Stimulated activated CD8-positive, alpha-beta memory T cell treated with anti-CD3 and anti-CD28 coated beads, Interleukin-15, amount 100 ng/mL, for 1 hour (primary cell): ENCODE data around the gene NTSR1.

Experiments
- DNase-seq: peaks from one replicate; pipeline ENCODE4 v3.0.0-alpha.2; 2020; ENCODE audit warnings: low read depth

NTSR1 gene

GRCh38 chr20:62758226-62758912 is 49.7 kb downstream of the NTSR1 start:
- DNase-seq = no peak

- DNase-seq = no peak
These were observed 51.4 kb downstream of the NTSR1 start for GRCh38 chr20:62759981-62760431.

GRCh38 chr20:62760471-62760855 is 51.8 kb downstream of the NTSR1 start:
- no peak for DNase-seq

GRCh38 chr20:62760856-62761758 is 52.5 kb downstream of the NTSR1 start:
- no peak for DNase-seq

DNA sequence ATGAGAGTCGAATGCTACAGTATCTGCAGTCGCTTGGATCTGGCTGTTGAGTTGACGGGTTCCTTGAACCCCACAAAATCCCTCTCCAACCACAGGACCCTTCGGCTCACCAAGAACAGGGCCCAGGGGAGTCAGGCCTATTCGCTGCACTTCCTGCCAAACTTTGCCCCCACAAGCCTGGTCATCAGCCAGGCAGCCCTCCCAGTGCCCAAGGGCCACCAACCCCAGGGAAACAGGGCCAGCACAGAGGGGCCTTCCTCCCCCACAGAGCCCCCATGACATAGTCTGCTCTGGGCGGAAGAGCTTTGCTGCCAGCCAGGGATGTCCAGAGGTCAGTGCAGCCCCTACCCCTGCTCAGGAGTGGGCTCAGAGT is 53.1 kb downstream of the NTSR1 start:
- no peak for DNase-seq

GRCh38 chr20:62762376-62762775 is 53.7 kb downstream of the NTSR1 start:
- no peak for DNase-seq

DNA sequence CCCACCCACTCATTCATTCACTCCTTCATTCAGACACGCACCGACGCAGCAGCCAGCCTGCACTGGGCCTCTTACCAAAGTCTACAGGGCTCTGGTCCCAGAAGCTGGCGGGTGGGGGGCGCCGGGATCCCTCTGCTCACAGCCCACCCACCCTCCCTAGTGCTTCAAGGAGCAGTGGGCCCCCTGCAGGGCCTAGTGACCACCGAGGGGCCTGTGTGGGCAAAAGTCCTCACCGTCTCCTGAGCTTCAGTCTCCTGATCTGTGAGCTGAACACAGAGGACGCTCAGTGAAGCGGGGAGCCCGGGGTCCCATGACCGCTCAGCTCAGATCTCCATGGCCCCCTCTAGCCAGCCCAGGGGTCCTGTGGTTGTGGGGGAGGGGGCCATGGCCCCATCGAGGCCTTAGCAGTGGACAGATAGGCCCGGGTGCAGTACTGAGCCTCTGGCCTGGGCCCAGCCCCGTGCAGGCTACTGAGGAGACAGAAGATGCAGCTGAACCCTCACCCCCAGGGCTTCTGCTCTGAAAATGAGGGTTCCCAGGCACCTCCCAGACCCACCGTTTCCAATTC is 54.2 kb downstream of the NTSR1 start:
- no peak for DNase-seq

DNA sequence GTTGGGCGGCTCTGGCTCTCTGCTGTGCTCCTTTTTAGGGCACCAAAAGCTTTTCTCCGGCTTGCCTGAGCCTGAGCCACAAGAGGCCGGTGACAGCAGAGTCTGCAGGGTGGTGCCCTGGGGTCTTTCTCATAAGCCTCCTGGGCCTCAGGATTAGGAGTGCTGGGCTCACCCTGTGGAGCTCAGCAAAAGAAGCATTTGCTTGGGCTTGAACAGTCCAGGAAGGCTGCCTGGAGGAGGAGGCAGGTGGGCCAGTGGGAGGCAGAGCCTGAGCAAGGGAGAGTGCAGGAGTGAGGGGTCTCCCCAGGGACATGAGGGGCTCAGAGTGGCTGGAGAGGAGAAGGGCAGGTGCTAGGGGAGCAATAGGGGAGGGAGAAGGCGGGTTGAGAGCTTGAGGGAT is 54.8 kb downstream of the NTSR1 start:
- DNase-seq = no peak

DNA sequence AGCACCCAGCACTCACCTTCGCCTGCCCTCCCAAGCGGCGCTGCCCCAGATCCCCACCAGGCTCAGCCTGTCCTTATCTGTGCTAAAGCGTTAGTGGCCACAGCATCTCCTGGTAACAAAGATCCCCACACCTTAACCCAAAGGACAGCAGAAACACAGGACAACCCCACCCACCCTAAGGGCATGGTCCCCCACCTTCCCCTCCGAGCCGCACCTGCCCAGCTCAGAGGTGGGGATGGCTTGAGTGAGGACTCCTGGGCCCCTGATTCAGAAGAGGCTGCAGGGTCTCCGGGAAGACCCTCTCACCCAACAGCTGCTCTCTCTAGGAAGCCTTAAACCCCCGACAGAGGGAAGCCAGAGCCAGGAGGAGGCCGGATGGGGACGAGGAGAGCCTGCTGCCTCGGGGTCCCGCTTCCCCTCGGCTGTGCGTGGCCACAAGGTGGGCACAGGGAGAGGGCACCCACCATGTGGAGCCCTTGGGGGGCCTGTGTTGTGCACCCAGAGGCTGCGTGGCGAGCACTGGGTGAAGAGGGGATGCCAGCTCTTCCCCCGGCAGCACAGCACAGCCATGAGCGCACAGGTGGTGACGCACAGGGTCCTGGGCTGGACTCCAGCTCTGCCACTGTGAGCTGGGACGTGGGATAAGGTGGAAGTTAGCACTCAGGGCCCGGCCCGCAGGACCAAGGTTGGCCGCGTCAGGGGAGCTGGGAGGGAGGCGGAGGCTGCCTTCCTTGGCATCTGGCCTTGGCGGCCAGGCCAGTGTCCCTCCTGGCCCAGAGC is 55.7 kb downstream of the NTSR1 start:
- no peak for DNase-seq

DNA sequence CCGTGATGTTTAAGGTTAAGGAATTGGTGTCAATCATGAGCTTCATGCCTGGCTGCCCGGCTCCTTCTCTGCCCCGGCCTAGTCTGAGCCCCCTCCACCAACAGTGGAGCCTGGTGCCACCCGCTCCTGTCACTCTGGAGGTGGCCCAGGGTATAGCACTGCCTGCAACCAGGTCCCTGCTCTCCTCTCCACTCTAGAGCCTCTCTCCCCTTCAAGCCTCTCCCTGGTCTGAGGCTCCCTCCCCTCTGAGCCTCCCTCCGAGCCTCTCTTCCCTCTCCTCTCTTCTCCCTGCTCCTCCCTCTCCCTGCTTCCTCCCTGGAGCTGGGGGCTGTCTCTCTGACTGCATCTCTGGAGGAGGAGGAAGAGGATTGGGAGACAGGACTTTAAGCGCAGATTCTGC is 56.4 kb downstream of the NTSR1 start:
- DNase-seq = no peak

DNA sequence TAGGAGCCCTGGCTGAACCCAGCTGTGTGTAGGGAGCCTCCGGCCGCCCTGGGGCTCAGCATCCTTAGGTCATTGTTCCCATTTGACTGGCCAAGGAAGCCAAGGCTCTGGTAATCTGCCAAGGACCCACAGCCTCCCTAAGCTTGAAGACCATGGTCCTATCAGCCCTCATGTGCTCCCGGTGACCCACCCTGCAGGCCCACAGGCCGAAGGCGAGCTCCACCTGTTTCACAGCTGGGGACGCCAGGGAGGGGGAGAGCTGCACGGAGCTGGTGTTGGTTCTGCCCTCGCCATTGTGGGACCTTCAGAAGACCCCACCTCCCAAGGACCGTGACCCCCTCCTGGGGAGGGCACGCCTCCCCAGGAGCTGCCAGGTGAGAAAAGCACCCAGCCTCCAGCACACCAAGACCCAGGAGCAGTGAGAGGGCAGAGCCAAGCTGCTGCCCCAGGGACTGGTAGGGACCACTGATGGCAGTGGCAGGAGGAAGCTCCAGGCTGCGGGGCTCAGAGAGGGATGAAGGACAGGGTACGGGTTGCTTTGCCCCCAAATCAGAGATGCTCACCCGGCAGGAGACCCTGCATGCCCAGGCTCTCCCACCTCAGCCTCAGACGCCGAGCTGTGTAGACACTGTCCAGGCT is 56.9 kb downstream of the NTSR1 start:
- DNase-seq = no peak

- no peak for DNase-seq
These were observed 57.4 kb downstream of the NTSR1 start for GRCh38 chr20:62766071-62766450.

DNA sequence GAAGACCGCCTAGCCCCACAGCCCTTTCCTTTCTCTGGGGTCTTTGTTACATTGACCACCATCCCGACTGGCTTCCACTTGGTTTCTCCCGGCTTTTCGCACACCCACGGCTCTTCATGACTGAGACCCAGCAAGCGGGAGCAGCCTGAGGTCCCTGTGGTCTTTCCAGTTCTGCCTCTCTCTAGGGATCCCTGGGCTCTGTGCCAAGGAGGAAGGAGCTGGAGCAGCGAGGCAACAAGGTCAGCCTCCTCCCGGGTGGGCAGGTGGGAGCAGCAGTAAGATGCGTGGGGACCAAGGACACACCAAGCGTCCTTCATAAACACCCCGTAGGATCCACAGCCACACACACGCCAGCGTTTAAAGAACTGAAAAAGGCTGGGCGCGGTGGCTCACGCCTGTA is 58.1 kb downstream of the NTSR1 start:
- DNase-seq = no peak

- DNase-seq = no peak
These were observed 59.6 kb downstream of the NTSR1 start for GRCh38 chr20:62768234-62768546.

GRCh38 chr20:62768551-62769287 is 60.1 kb downstream of the NTSR1 start:
- DNase-seq = no peak

GRCh38 chr20:62769346-62770071 is 60.9 kb downstream of the NTSR1 start:
- DNase-seq = no peak

DNA sequence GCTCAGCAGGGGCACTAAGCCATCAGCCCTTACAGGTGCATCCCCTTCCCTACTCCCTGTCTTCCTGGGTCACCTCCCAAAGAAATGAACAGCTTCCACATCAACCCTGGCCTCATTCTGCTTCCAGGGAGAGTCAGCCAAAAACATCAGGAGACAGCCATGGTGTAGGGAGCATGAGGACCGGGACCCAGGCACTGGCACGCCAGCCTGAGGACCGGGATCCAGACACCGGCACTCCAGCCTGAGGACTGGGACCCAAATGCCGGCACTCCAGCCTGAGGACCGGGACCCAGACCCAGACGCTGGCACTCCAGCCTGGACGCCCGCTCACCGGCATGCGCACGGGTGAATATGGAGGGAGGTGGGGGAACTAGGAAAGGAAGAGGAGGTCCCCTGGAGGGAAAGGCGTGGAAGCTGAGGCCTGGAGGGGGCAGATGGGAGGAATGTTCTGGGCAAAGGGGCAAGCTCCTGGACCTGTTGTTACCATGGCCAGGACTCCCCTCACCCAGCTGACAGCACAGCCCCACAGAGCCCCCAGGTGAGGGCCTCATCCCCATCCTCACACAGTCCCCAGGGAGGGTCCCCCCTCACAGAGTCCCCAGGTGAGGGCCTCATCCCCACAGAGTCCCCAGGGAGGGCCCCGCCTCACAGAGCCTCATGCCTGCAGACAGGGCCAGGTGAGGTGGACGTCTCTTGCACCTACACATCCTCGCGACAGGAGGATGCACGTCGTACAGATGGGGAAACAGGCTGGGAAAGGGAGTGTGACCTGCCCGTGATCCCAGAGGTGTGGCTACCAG is 61.7 kb downstream of the NTSR1 start:
- DNase-seq = no peak

GRCh38 chr20:62770916-62771315 is 62.3 kb downstream of the NTSR1 start:
- no peak for DNase-seq

GRCh38 chr20:62771396-62772102 is 62.9 kb downstream of the NTSR1 start:
- no peak for DNase-seq
